GM15510 (cell line): ENCODE measurements around the gene CCDC59.

Experiments used
- POLR2A ChIP-seq: IDR thresholded peaks from 3 replicates; pipeline ENCODE4 v1.6.1; 2011; ENCODE audit warnings: borderline replicate concordance; ENCODE audit not compliant: insufficient read length; ENCODE audit errors: extremely low read depth

Gene CCDC59, protein sequence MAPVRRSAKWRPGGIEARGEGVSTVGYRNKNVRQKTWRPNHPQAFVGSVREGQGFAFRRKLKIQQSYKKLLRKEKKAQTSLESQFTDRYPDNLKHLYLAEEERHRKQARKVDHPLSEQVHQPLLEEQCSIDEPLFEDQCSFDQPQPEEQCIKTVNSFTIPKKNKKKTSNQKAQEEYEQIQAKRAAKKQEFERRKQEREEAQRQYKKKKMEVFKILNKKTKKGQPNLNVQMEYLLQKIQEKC

DNA sequence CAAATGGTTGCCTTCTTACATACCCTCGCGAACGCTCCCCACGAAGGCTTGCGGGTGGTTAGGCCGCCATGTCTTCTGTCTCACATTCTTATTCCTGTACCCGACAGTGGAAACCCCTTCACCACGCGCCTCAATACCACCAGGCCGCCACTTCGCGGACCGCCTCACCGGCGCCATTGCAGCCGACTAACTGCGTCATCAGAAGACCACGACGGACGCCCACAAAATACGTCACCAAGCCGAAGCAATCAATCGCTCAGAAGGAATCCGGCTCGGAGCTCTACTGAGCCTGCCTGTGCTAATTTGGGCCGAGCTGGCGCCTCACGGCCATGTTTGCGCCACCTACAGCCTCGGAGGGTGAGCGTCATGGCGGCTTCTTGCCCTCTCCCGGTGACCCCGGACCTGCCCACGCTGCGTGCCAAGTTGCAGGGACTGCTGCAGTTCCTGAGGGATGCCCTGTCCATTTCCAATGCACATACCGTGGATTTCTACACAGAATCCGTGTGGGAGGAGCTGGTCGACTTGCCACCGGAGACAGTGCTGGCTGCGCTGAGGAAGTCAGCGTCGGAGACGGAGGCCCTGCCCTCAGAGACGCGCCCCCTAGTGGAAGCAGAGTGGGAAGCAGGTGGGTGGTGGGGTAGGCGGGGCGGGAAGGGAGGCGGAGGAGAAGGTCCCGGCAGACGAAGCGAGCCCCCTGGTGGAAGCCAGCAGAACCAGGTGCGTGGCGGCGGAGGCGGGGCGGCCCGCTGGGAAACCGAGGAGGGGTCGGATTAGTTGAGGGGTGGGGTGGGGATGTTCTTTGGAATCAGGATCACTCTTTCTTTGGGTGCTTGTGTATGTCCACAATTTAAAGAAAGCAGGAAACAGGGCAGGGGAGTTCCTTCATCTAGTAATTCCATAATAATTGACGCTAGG is at the start of gene CCDC59, which contains the start of gene METTL25:
TSS of gene CCDC59 (minus strand) at position 188 of the 915 bp plus-strand sequence. CDS start at position 177, 11 bp downstream.
TSS of gene METTL25 (plus strand) at position 330 of the 915 bp plus-strand sequence. CDS start at position 367, 37 bp downstream.
- peak; percentile 88 for TF ChIP-seq POLR2A

DNA sequence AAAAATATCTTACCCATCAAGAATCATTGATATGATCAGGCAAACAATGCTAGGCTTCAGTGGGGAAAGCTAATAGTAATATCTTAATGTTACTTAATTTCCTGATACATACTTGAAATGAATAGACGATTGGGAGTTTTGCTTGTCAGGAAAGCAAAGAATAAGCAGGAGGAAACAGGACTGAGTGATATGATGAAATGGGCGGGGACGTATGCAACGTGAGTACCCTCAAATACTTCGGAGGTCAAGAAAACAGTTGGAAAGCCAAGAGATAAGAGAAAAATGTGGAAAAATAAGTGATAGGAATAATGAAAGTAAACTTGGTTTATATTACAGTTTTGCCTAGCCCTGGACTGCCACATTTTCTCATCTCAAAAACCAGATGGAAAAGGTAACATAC is 49.3 kb upstream of the CCDC59 start:
- TF ChIP-seq POLR2A = no peak

DNA sequence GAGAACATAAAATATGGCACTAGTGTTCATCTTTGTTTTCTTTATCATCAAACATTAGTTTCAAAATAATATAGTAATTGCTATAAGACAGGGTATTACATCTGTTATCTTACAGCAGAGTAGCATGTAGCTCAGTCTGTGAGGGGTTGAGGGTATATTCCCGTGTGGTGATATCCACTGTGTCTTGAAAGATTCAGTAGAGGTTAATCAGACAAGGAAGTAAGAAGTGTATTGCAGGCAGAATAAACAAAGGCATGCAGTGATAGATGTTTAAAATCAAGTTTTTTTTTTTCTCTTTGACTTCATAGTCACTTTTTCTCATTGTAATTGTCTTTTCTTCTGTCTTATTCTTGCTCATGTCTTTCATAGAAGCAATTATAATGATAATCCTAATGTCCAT is 48.5 kb upstream of the CCDC59 start:
- TF ChIP-seq POLR2A = no peak

DNA sequence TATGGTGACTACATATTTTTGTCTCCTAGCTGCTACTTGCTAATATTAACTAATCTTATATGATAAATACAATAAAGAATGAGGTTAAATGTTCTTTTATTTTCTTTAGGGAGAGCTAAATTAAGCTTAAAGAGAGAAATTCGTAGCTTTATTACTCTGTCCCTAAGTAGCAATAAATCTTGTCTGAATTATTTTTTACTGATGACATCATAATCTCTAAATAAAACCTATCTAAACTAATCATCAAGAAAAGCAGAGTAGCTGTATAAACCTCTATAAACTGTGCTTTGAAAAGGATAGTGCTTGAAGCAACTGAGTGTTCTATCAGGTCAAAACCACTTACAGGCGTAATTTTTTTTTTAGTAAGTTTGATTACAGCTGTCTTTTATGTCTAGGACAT is 42.6 kb upstream of the CCDC59 start:
- TF ChIP-seq POLR2A = no peak

DNA sequence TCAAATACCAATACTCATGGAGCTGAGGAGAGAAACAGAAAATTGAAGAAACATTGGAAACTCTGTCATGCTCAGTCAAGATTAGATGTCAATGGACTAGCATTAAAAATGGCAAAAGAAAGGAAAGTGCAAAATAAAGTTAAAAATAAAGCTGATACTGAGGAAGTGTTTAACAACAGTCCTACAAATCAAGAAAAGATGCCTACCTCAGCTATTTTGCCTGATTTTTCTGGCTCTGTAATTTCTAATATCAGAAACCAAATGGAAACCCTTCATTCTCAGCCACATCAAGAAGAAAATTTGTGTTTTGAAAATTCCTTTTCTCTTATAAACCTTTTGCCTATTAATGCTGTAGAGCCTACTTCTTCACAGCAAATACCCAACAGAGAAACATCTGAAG is 40.7 kb upstream of the CCDC59 start:
- no peak for TF ChIP-seq POLR2A

DNA sequence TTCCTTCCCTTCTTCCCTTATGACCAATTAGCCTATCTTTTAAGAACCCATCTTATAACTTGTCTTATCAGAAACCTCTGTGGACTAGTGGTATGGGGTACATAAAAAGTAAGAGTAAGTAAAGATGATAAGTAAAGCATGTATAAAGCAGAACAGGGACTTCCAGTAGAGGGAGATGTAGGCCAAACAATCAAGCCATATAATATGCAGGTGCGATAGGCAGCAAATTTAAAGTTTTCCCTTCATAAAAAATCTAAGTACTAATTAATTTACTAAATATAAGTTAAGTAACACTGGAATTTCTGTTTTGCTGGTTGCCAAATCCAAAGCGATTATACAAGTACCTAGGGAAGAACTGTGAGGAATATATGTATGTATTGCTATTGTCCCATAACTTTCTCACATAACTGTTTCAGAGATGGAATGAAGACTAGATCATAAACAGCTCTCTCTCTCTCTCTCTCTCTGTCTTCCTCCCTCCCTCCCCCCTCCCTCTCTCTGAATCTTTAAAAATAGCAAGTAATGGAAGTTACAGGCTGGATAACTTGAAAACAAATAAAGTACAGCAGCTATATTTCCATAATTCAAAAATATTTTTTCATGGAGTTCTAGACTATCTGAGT is 25.9 kb upstream of the CCDC59 start:
- TF ChIP-seq POLR2A = no peak

DNA sequence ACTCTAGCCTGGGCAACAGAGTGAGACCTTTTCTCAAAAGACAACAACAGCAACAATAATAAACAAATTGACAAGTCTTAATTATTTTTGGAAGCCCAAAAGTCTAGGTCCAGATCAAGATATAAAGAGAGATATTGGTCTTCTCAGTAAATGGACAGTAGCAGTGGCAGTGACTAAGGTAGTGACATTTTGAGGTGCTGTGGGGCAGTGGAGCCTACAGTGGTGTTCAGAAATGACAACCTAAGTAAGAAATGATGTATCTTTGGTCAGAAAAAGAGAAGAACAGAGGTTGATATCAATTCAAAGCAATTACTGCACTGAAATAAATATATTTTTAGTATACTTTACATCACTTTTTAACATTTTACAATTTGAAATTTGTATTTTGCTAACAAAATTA is 20.8 kb upstream of the CCDC59 start:
- TF ChIP-seq POLR2A = no peak

DNA sequence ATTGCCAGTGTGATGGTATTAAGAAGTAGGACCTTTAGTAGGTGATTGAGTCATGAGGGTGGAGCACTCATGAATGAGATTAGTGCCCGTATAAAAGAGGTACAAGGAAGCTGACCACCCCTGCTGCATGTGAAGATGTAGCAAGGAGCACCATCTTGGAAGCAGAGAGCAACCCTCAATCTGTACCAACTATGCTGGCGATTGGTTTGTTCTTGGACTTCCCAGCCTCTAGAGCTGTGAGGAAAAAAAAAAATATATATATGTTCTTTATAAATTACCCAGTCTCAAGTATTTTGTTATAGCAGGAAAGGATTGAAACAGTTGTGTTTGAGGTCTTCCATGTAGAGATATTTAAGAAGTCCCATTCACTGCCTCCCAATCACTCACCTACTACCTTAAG is 17.0 kb upstream of the CCDC59 start:
- no peak for TF ChIP-seq POLR2A

DNA sequence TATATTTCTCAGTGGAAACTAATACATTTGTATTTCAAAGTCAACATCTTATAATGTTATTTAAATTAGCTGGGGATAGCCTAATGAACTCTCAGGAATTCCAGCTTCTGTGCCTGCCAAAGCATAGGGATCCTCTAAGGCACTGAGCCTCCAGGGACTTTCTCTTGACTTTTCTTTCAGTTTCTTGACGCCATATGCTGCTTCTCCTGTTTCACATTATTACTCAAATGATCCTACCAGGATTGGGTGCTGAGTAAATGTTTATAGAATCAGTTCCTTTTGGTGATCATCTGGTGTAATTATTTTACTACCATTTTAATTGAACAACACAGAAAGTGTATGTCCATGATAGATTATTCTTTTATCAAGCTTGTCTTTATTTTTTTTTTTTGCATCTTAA is 8.0 kb upstream of the CCDC59 start:
- TF ChIP-seq POLR2A = no peak

DNA sequence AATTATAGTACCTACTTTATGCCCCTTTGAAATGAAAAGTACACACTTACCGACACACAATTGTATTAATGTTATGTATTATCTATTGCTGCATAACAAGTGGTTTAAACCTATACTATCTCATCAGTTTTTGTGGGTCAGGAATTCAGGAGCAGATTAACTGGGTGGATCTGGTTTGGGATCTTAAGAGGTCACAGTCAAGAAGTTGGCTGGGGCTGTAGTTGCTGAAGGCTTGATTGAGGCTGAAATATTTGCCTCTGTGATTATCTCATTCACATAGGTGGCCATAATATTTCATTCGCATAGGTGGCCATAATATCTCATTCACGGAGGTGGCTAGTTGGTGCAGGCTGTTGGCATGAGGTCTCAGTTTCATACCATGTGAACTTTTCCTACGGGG is 5.8 kb upstream of the CCDC59 start:
- TF ChIP-seq POLR2A = no peak

DNA sequence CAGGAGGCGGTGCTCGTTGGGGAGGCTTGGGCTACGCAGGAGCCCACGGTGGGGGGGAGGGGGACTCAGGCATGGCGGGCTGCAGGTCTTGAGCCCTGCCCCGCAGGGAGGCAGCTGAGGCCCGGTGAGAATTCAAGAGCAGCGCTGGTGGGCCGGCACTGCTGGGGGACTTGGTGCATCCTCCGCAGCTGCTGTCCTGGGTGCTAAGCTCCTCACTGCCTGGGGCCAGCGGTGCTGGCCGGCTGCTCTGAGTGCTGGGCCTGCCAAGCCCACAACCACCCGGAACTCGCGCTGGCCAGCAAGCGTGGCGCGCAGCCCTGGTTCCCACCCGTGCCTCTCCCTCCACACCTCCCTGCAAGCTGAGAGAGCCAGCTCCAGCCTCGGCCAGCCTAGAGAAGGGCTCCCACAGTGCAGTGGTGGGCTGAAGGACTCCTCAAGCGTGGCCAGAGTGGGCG is 3.3 kb upstream of the CCDC59 start:
- no peak for TF ChIP-seq POLR2A

DNA sequence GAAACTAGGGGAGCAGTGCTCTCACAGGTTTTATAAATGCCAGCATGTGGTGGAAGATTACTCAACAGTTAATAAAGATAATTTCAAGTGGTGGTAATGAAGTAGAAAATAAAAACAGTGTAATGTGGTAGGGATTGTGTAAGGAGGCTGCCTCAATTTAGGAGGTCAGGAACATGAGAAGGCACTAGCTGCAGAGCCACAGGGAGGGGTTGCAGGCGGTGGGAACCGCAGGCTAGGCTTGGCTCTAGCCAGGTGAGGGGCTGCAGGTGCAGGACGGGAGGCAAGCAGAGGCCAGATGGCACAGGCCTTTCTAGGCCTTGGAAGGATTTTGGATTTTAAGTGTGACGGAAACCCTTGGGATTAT is 910 bp upstream of the CCDC59 start:
- TF ChIP-seq POLR2A = no peak

DNA sequence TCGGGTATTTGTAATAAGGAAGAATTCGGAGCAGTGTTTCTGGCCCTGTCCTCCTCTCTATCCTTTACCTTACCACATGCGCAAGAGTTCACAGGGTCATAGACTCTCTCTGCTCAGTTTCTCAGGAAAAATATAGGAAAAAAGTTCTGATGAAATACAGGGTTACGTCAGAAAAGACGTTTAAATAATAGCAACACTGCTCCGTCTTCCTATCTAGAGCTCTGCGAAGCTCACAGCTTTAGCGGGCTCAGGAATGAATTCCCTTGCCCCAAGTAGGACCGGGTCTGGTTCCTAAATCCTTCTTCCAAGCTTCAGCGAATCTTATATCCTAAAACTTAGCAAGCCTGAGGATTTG is 365 bp downstream of the CCDC59 start:
- TF ChIP-seq POLR2A = no peak

DNA sequence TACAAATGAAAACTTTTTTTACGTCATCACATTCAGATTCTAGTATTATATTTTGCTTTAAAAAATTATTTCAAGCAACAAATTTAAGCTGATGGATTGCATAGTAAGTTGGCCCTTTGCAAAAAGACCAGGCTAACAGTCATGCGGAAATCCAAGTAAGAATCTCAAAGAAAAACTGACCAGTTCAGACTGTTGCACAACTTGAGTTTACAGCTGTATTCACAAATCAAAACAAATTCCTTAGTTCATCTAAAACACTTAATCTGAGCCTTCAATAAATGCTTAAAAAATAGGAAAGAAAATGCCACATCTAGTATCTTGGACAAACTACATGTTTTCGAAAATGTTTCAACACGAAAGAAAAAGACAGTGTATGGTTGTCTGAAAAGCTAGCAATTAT is 847 bp downstream of the CCDC59 start:
- no peak for TF ChIP-seq POLR2A

DNA sequence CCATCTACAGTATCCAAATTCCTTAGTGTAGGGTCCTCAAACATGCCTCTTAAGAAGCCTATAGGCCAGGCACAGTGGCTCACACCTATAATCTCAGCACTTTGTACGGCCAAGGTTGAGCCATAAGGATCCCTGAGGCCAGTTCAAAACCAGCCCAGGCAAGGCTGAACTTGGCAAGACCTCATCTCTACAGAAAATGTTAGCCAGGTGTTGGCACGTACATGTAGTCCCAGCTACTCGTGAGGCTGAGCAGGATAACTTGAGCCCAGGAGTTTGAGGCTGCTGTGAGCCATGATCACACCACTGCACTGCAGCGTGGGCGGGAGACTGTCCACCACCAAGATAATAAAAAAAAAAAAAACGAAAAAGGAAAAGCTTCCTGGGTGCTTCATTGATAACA is 6.8 kb downstream of the CCDC59 start:
- TF ChIP-seq POLR2A = no peak
